Fibroblast of skin of scalp (primary cell): ENCODE results near the gene HIRA.
A peak's percentile ranks its signal among the peaks of the same experiment; 100 is the strongest.
"Not testable (repeated sequence)": the region's sequence is repeated elsewhere in the genome, so short reads cannot be mapped to it uniquely, and the experiment has no call there.

ENCODE experiments used
- DNase-seq: peaks from one replicate; pipeline ENCODE4 v3.0.0-alpha.2; 2013

The HIRA gene

GRCh38 chr22:19440411-19441195 is 9.1 kb upstream of the HIRA start:
- DNase-seq: no peak

DNA sequence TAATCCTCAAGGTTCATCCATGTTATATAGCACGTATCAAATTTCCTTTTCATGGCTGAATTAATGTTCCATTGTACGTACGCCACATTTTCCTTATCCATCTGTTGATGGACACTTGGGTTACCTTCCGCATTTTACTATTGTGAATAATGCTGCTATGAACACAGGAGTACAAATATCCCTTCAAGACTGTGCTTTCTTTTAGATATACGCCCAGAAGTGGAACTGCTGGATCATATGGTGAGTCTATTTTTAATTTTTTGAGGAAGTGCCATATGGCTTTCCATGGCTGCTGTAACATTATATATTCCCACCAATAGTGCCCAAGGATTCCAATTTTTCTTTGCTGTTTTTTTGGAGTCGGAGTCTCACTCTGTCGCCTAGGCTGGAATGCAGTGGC is 6.8 kb upstream of the HIRA start:
- DNase-seq: no peak

- not testable (repeated sequence) for DNase-seq
Measured at GRCh38 chr22:19436444-19437161, 5.1 kb upstream of the HIRA start.

GRCh38 chr22:19434829-19435580 is 3.5 kb upstream of the HIRA start:
- no peak for DNase-seq

GRCh38 chr22:19434401-19434800 is 2.9 kb upstream of the HIRA start:
- DNase-seq: no peak

GRCh38 chr22:19432133-19432851 is 759 bp upstream of the HIRA start, which contains the start of gene MRPL40:
MRPL40 (plus strand) TSS chr22:19432545; CDS start chr22:19432555, 10 bp downstream.
- peak; percentile 96 for DNase-seq

- DNase-seq: peak; percentile 40
Measured at GRCh38 chr22:19430890-19431541, 517 bp downstream of the HIRA start.

- peak; percentile 69 for DNase-seq
Measured at GRCh38 chr22:19429950-19430889, 1.3 kb downstream of the HIRA start.

- DNase-seq: no peak
Measured at GRCh38 chr22:19424186-19424500, 7.4 kb downstream of the HIRA start.

DNA sequence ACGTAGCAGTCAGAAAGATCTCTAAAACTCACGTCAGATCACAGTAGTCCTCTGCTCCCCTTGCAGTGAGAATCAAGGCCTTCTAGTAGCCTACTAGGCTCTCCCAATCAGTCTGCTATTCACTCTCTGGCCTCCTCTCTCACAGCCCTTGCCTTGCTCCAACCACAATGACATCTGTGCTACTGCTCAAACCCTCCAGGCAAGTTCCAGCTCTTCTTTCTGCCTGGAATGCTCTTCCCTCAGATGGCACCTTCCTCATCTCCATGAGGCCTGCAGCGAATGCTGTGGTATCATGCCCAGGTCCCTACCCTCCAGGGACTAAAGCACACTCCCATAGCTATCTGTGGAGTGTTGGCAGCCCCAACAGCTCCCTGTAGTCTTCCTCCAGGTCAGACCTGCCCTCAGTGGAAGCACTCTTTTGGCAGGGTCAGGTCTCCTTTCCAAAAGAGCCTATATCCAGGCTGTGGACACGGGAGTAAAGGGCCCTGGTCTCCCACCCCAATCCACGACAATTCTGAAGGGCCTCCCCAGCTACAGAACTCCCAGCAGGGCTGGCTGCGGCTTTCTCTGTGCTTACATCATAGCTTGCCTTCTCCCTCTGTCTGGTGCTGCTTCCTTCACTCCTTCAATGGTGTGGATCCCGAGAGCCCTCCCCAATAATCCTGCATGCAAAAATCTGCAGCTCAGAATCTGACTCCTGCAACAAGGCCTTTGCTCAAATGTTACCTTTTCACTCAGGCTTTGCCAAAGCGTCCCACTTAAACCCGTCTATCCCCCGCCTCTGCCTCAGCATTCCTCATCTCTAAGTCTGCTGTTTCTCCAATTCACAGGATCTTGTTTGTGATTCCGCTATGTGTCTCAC is 8.9 kb downstream of the HIRA start:
- DNase-seq: no peak

DNA sequence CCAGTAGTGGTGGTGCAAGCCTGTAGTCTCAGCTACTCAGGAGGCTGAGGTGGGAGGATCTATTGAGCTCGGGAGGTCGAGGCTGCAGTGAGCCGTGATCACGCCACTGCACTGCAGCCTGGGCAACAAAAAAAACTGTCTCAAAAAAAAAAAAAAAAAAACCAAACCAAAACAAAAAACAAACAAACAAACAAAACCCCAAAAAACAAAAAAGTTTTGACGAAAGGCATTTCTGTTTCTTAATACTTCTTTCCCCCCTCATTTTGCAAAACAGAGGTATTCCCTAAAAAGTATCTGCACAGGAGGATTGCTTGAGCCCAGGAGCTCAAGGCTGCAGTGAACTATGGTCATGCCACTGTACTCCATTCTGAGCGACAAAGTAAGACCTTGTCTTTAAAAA is 11.2 kb downstream of the HIRA start:
- DNase-seq: no peak

GRCh38 chr22:19419464-19420178 is 11.9 kb downstream of the HIRA start:
- no peak for DNase-seq

DNA sequence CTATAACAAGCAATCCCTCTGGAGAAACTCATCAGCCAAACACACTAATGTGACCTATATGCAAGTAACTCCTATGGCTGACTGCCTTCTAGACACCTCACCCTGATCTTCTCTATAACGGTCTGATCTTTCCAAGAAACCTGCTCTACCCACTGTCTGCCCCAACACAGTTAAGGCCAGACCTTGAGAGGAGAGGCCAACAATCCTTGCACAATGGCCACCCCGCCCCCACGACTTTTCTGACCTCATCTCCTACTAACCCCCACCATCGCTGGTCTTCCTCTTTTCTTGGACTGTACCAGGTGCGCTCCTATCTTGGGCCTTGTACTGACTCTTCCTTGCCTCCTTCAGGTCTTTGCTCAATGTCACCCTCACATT is 12.5 kb downstream of the HIRA start:
- DNase-seq: no peak

DNA sequence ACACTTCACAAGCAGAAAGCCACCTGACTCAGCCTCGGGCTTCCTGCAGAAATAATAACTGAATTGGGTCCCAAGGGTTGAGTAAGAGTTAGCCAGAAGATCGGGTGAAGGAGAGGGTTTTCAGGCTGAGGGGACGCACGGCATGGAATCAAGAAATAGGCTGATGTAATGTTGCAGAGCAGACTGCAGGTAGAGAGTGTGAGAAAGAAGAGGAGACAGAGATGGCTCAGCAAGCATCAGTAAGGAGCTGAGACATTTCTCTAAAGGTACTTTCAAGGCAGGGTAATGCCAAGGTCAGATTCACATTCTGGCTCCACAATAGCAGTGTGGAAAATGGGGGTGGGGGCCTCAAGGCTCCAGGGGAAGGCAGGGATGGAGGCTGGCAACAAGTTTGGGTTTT is 18.6 kb downstream of the HIRA start:
- no peak for DNase-seq

DNA sequence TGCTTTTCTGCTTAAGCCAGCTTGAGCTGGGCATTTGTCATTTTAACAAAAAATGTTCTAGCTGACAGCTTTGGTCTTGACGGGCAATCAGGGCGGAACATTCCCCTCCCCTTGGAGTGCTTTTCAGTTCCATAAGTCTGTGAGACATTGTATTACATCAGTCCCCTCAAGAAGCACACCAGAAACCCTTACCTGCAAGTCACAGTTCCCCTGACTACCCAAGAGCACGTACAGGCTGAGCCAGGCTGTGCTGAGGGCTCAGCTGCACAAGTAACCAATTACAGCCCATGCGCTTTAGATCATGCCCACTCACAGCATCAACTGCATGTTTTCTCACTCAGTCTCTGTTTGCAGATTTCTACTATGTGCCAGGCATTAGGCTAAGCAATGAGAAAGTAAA is 19.1 kb downstream of the HIRA start:
- no peak for DNase-seq

DNA sequence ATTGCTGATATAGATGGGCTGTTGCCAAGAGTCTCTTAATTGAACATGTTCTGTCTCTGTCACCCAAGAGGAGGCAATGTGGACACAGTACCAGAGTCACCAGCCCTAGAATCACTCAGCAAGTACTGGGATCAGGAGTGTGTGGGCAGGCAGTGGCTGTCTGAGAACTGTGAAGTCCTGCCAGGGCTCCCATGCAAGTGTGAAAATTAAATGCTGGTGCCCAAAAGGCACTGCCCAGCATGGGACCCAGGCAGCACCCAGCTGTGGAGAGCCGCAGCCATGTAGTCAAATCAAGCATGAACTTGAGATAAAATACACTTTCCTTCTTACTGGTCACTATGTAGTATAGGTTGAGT is 19.9 kb downstream of the HIRA start:
- DNase-seq: no peak

DNA sequence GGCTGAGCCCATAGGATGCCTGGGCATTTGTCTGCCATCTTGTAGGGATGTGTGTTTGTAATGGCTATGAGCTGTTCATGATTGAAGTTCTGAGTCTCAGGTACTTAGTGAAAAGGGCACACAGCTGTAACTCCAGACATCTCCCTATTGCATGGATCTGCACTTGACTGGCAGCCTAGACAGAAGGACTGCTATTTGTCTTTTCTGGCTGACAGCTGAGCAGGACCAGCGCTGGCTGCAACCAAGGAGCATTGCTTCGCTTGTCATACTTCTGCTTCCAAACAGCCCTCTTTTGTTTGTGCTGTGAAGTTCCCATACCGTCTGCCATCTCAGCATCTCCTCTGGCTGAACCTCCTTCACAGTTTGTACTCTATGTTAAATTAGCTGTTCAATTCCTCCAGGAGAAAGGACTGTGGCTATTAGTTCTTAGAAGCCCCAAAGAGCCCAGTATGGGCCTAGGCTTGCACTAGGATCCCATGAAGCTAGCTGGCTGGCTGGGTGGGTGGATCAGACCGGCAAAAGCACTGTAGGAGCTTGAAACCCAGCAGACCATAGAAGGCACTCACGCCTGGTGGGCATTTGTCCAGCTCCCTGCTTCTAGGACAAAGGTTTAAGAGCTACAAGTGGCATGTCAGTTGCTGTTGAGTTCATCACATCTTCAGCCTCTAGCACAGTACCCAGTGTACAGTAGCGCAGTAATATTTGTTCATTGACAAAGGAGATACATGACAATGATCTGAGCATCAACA is 20.4 kb downstream of the HIRA start:
- DNase-seq: no peak
